DOHH2 (cell line): Measurements from ENCODE around the gene ZNF746.
"Not testable (repeated sequence)": the region's sequence is repeated elsewhere in the genome, so short reads cannot be mapped to it uniquely, and the experiment has no call there.

Source experiments
- H3F3A ChIP-seq: fragments of 200-600 bp; sonication (generic), shearing (Covaris generic); 2 replicates; pipeline ENCODE4 v1.6.0; 2016; ENCODE audit warnings: antibody characterized with exemption, mild to moderate bottlenecking; ENCODE audit not compliant: control insufficient read depth, insufficient read depth
- H3K27ac ChIP-seq: fragments of 200-600 bp; sonication (generic); 2 replicates; pipeline ENCODE4 v1.5.1; 2014; ENCODE audit warnings: low read depth, mild to moderate bottlenecking, low read length, moderate library complexity
- H3K27me3 ChIP-seq: fragments of 200-600 bp; sonication (generic); 2 replicates; pipeline ENCODE4 v1.6.1; 2014; ENCODE audit warnings: mild to moderate bottlenecking, low read length, mixed read lengths; ENCODE audit not compliant: control insufficient read depth
- H3K36me3 ChIP-seq: fragments of 200-600 bp; sonication (generic); 2 replicates; pipeline ENCODE4 v1.6.1; 2014; ENCODE audit warnings: mild to moderate bottlenecking, low read length, moderate library complexity, mixed read lengths; ENCODE audit not compliant: control insufficient read depth
- H3K4me1 ChIP-seq: fragments of 200-600 bp; sonication (generic); 2 replicates; pipeline ENCODE4 v1.6.1; 2014; ENCODE audit warnings: mild to moderate bottlenecking, low read length, mixed read lengths; ENCODE audit not compliant: control insufficient read depth
- H3K4me2 ChIP-seq: fragments of 200-600 bp; sonication (generic); 2 replicates; pipeline ENCODE4 v1.6.0; 2014; ENCODE audit warnings: mild to moderate bottlenecking, low read length, moderate library complexity
- H3K4me3 ChIP-seq: fragments of 200-600 bp; sonication (generic); 2 replicates; pipeline ENCODE4 v1.5.1; 2014; ENCODE audit warnings: mild to moderate bottlenecking, low read length, mixed read lengths
- H3K79me2 ChIP-seq: fragments of 200-600 bp; sonication (generic); 2 replicates; pipeline ENCODE4 v1.6.1; 2014; ENCODE audit warnings: mild to moderate bottlenecking, low read length, mixed read lengths; ENCODE audit not compliant: control insufficient read depth
- H3K9me2 ChIP-seq: fragments of 200-600 bp; sonication (generic); replicated peaks from 2 replicates; pipeline ENCODE4 v1.6.1; 2014; ENCODE audit warnings: mild to moderate bottlenecking, low read length, mixed read lengths; ENCODE audit not compliant: control insufficient read depth
- H3K9me3 ChIP-seq: fragments of 200-600 bp; sonication (generic); 2 replicates; pipeline ENCODE4 v1.6.1; 2014; ENCODE audit warnings: antibody characterized with exemption, low read length, mixed read lengths; ENCODE audit not compliant: control insufficient read depth, insufficient read depth
- H4K20me1 ChIP-seq: fragments of 200-600 bp; sonication (generic); 2 replicates; pipeline ENCODE4 v1.6.0; 2014; ENCODE audit warnings: low read depth, mild to moderate bottlenecking, antibody characterized with exemption, low read length, moderate library complexity; ENCODE audit not compliant: control insufficient read depth, insufficient read depth
- CTCF ChIP-seq: fragments of 200-600 bp; sonication (generic); IDR thresholded peaks from one replicate; pipeline ENCODE4 v1.5.1; 2014; ENCODE audit warnings: antibody characterized with exemption, mild to moderate bottlenecking, low read depth, low read length; ENCODE audit not compliant: poor library complexity, severe bottlenecking
- EZH2phosphoT487 ChIP-seq: fragments of 200-600 bp; sonication (generic); IDR thresholded peaks from 2 replicates; pipeline ENCODE4 v1.6.1; 2017; ENCODE audit warnings: borderline replicate concordance, mild to moderate bottlenecking, antibody characterized with exemption, low read length, moderate library complexity, mixed read lengths

The ZNF746 gene

GRCh38 chr7:149448961-149449360 is 48.6 kb downstream of the ZNF746 start:
- Histone ChIP-seq H3K9me3 (no peaks in the 10 kb centered on the region), H3K79me2 (no peaks in the 10 kb centered on the region), H3K4me1 (no peaks in the 10 kb centered on the region), H3K4me3 (no peak overlapping the region), H3K27ac (no peak overlapping the region), H3K27me3 (no peaks in the 10 kb centered on the region), H4K20me1 (no peaks in the 10 kb centered on the region), H3K4me2 (no peak overlapping the region), H3F3A (no peaks in the 10 kb centered on the region), H3K36me3 (peaks cover 62% of the 10 kb centered on the region), H3K9me2 (no peaks in the 10 kb centered on the region)
- TF ChIP-seq EZH2phosphoT487 (no peak), CTCF (no peak)

- H3K4me2 ChIP-seq, H3K9me3 ChIP-seq, H3K4me3 ChIP-seq, H3K27ac ChIP-seq, H3K4me1 ChIP-seq, H3K9me2 ChIP-seq, H3K27me3 ChIP-seq, H4K20me1 ChIP-seq, H3K79me2 ChIP-seq, H3F3A ChIP-seq: not testable (repeated sequence)
- H3K36me3 ChIP-seq: peaks cover 48% of the 10 kb centered on the region
These were observed 51.6 kb downstream of the ZNF746 start for GRCh38 chr7:149446026-149446425.

GRCh38 chr7:149444287-149444686 is 53.3 kb downstream of the ZNF746 start:
- Histone ChIP-seq H4K20me1 (no peaks in the 10 kb centered on the region), H3K4me3 (no peak overlapping the region), H3K9me3 (no peaks in the 10 kb centered on the region), H3K9me2 (no peaks in the 10 kb centered on the region), H3K4me2 (no peak overlapping the region), H3K4me1 (no peaks in the 10 kb centered on the region), H3K36me3 (peaks cover 31% of the 10 kb centered on the region), H3F3A (no peaks in the 10 kb centered on the region), H3K79me2 (no peaks in the 10 kb centered on the region), H3K27me3 (no peaks in the 10 kb centered on the region), H3K27ac (no peak overlapping the region)
- TF ChIP-seq EZH2phosphoT487 (no peak), CTCF (no peak)

GRCh38 chr7:149443523-149443922 is 54.1 kb downstream of the ZNF746 start:
- Histone ChIP-seq H3K4me2 (no peak overlapping the region), H3K79me2 (no peaks in the 10 kb centered on the region), H4K20me1 (no peaks in the 10 kb centered on the region), H3F3A (no peaks in the 10 kb centered on the region), H3K4me1 (no peaks in the 10 kb centered on the region), H3K27ac (no peak overlapping the region), H3K9me2 (no peaks in the 10 kb centered on the region), H3K27me3 (no peaks in the 10 kb centered on the region), H3K36me3 (peaks cover 24% of the 10 kb centered on the region), H3K9me3 (no peaks in the 10 kb centered on the region), H3K4me3 (no peak overlapping the region)
- TF ChIP-seq CTCF: no peak
- TF ChIP-seq EZH2phosphoT487: no peak
